ENCODE results near the gene BCL2L12.

DNA sequence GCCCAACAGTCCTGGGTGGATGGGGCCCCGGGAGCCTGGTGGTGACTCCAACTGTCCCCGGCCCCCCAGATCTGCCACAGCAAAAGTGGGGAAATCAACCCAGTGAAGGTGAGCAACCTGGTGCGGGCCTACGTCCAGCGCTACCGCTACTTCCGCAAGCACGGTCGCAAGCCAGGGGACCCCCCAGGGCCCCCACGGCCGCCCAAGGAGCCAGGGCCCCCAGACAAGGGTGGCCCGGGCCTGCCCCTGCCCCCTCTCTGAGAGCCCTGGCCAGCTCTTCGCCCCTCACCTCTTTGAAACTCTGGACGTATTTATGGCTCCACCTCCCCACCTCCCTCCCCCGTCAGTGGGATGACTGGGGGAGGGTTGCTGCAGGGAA is 7.6 kb upstream of the BCL2L12 start:
- no peak for TF ChIP-seq JUN (IDR thresholded peaks at IDR 0.05; ENCODE audit: borderline replicate concordance, insufficient read depth, insufficient read length, low read depth)
- TF ChIP-seq, protein P1, sequence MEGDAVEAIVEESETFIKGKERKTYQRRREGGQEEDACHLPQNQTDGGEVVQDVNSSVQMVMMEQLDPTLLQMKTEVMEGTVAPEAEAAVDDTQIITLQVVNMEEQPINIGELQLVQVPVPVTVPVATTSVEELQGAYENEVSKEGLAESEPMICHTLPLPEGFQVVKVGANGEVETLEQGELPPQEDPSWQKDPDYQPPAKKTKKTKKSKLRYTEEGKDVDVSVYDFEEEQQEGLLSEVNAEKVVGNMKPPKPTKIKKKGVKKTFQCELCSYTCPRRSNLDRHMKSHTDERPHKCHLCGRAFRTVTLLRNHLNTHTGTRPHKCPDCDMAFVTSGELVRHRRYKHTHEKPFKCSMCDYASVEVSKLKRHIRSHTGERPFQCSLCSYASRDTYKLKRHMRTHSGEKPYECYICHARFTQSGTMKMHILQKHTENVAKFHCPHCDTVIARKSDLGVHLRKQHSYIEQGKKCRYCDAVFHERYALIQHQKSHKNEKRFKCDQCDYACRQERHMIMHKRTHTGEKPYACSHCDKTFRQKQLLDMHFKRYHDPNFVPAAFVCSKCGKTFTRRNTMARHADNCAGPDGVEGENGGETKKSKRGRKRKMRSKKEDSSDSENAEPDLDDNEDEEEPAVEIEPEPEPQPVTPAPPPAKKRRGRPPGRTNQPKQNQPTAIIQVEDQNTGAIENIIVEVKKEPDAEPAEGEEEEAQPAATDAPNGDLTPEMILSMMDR (IDR thresholded peaks at IDR 0.05; ENCODE audit: extremely low read depth in 1 of 2, insufficient read depth in 1 of 2, low read depth in 1 of 2, low read length in 2 of 2): no peak
- no peak for TF ChIP-seq POLR2A (IDR thresholded peaks at IDR 0.05; ENCODE audit: low read depth, low read length)
- TF ChIP-seq EZH2 (IDR thresholded peaks at IDR 0.05; ENCODE audit: borderline replicate concordance, low read depth, low read length, severe bottlenecking): no peak
- no peak for TF ChIP-seq POLR2AphosphoS5 (IDR thresholded peaks at IDR 0.05; ENCODE audit: insufficient read depth, low read depth, low read length)
- TF ChIP-seq, protein P2, sequence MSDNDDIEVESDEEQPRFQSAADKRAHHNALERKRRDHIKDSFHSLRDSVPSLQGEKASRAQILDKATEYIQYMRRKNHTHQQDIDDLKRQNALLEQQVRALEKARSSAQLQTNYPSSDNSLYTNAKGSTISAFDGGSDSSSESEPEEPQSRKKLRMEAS (IDR thresholded peaks at IDR 0.05; ENCODE audit: insufficient read depth, insufficient read length): no peak

Data from endothelial cell of umbilical vein (primary cell).